ENCODE measurements around the gene GNA15.

The GNA15 gene

GRCh38 chr19:3208317-3209207 lies 72.7 kb downstream of the GNA15 start:
- TF ChIP-seq GATA1 (IDR thresholded peaks at IDR 0.05; ENCODE audit: low read depth, low read length) = no peak
- TF ChIP-seq POLR2A (IDR thresholded peaks at IDR 0.05; ENCODE audit: low read length) = no peak
- DNase-seq = no peak

GRCh38 chr19:3210347-3211017 lies 74.6 kb downstream of the GNA15 start:
- TF ChIP-seq GATA1 (IDR thresholded peaks at IDR 0.05; ENCODE audit: low read depth, low read length) (no peak), POLR2A (IDR thresholded peaks at IDR 0.05; ENCODE audit: low read length) (no peak)
- DNase-seq = peak; percentile 46 to 69

- TF ChIP-seq GATA1 (IDR thresholded peaks at IDR 0.05; ENCODE audit: low read depth, low read length) (no peak), POLR2A (IDR thresholded peaks at IDR 0.05; ENCODE audit: low read length) (no peak)
- DNase-seq = no peak
These were observed 75.4 kb downstream of the GNA15 start for GRCh38 chr19:3211191-3211590.

- DNase-seq = no peak
- no peak for TF ChIP-seq POLR2A (IDR thresholded peaks at IDR 0.05; ENCODE audit: low read length)
- no peak for TF ChIP-seq GATA1 (IDR thresholded peaks at IDR 0.05; ENCODE audit: low read depth, low read length)
These were observed 77.3 kb downstream of the GNA15 start for GRCh38 chr19:3213159-3213558.

Data from erythroblast (primary cell).